ENCODE data around the gene SLCO1A2.

- no peak for TF ChIP-seq CTCF (conservative IDR thresholded peaks at IDR 0.05; ENCODE audit: low read length)
- no peak for TF ChIP-seq EZH2phosphoT487 (IDR thresholded peaks at IDR 0.05; ENCODE audit: borderline replicate concordance)
Measured at GRCh38 chr12:21264232-21264631, 70.5 kb downstream of the SLCO1A2 start.

All from Loucy (cell line).